ENCODE measurements around the gene MIA.
"Not testable (repeated sequence)": the region's sequence is repeated elsewhere in the genome, so short reads cannot be mapped to it uniquely, and the experiment has no call there.

MIA gene

DNA sequence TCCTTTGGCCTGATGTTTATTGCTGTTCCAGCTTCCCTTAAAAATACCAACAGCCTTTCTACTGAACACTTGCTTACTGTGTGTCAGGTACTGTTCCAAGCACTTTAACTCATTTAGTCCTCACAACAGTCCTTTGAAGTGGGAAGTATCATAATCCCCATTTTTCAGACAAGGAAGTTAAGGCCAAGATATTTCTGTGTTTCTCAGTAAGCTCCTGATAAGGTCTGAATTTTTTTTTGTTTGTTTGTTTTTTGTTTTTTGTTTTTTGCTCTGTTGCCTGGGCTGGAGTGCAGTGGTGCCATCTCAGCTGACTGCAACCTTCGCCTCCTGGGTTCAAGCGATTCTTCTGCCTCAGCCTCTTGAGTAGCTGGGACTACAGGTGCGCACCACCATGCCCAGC, 16.8 kb upstream of the MIA start:
- DNase-seq (ENCODE audit: low spot score), result no peak
- TF ChIP-seq, protein P1, sequence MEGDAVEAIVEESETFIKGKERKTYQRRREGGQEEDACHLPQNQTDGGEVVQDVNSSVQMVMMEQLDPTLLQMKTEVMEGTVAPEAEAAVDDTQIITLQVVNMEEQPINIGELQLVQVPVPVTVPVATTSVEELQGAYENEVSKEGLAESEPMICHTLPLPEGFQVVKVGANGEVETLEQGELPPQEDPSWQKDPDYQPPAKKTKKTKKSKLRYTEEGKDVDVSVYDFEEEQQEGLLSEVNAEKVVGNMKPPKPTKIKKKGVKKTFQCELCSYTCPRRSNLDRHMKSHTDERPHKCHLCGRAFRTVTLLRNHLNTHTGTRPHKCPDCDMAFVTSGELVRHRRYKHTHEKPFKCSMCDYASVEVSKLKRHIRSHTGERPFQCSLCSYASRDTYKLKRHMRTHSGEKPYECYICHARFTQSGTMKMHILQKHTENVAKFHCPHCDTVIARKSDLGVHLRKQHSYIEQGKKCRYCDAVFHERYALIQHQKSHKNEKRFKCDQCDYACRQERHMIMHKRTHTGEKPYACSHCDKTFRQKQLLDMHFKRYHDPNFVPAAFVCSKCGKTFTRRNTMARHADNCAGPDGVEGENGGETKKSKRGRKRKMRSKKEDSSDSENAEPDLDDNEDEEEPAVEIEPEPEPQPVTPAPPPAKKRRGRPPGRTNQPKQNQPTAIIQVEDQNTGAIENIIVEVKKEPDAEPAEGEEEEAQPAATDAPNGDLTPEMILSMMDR (IDR thresholded peaks at IDR 0.05; ENCODE audit: borderline replicate concordance, control extremely low read depth, extremely low read depth, insufficient read depth, missing control alignments), result no peak
- in situ Hi-C loops (cut with MboI; ENCODE audit: low sequenced_read_pairs, unreplicated experiment), result no loop called here

DNA sequence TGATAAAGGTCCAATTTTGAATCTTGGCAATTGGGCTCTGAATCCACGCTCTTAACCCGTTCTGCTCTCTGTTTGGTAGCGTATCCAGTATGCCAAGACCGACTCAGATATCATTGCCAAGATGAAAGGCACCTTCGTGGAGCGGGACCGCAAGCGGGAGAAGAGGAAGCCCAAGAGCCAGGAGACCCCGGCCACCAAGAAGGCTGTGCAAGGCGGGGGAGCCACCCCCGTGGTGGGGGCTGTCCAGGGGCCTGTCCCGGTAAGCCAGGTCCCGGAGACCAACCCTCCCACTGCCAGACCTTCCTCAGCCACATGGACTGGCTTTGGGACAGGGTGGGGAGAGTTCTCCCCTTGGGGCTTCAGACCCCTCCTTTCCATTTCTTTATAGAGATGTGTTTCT, 16.0 kb upstream of the MIA start:
- TF ChIP-seq, protein P1 (IDR thresholded peaks at IDR 0.05; ENCODE audit: borderline replicate concordance, control extremely low read depth, extremely low read depth, insufficient read depth, missing control alignments), result no peak
- in situ Hi-C loops (cut with MboI; ENCODE audit: low sequenced_read_pairs, unreplicated experiment), result no loop called here
- no peak for DNase-seq (ENCODE audit: low spot score)

DNA sequence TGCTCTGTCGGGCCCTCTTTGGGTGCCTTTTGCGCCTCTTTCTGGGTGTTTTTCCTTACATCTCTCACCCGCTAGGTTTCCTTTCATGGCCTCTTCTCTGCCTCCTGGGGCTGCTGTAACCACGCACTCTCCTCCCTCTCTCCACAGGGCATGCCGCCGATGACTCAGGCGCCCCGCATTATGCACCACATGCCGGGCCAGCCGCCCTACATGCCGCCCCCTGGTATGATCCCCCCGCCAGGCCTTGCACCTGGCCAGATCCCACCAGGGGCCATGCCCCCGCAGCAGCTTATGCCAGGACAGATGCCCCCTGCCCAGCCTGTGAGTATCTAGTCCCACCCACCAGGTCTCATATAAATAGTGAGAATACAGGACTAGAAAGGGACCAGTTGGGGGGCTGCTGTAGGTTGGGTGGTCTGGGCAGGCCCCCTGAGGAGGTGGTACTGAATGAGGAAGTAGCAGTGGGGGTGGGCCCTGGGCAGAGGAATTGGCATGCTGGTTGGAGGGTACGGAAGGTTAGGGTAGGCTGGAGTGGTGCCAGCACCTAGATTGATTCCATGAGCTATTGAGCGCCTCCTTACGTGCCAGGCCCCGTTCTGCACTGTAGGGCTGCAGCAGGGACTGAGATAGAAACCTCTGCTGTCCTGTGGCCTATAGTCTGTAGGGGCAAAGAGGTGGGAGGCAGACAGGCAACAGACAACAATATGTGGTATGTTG, 12.4 kb upstream of the MIA start:
- TF ChIP-seq, protein P1 (IDR thresholded peaks at IDR 0.05; ENCODE audit: borderline replicate concordance, control extremely low read depth, extremely low read depth, insufficient read depth, missing control alignments), result no peak
- DNase-seq (ENCODE audit: low spot score), result no peak
- in situ Hi-C loops (cut with MboI; ENCODE audit: low sequenced_read_pairs, unreplicated experiment), result no loop called here

DNA sequence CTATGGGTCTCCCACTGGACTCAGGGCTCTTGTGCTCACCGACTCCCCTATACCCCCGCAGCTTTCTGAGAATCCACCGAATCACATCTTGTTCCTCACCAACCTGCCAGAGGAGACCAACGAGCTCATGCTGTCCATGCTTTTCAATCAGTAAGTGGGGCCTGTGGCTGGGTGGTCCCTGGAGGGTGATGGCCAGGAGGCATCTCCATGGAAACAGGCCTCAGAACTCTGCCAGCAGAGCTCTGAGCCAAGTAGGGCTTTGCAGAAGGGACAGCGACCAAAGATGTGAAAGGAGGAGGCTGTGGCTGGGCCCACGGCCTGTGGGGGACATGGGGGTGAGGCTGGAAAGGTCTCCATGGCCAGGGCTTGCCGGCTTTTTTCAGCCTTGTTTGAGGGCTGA, 11.8 kb upstream of the MIA start:
- no peak for DNase-seq (ENCODE audit: low spot score)
- in situ Hi-C loops (cut with MboI; ENCODE audit: low sequenced_read_pairs, unreplicated experiment), result no loop called here
- TF ChIP-seq, protein P1 (IDR thresholded peaks at IDR 0.05; ENCODE audit: borderline replicate concordance, control extremely low read depth, extremely low read depth, insufficient read depth, missing control alignments), result no peak

DNA sequence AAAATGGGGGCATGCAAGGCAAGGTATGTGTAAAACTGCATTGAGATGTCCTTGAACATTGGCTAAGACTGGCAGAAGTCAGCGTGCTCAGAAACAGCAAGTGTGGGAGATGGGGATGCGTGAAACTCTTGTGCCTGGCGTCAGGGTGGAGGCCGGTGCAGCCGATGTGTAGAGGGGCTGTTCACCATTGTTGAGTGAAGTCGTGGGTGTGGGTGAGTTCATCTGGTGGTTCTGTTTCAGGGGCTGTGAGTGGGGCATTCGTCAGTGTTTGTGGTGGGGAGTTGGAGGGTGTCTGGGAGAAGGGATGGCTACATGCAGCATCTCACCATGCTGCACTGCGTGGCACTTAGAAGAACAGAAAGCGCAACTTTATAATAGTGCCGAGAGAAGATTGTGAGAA, 11.4 kb upstream of the MIA start:
- DNase-seq (ENCODE audit: low spot score), result no peak
- in situ Hi-C loops (cut with MboI; ENCODE audit: low sequenced_read_pairs, unreplicated experiment), result no loop called here
- TF ChIP-seq, protein P1 (IDR thresholded peaks at IDR 0.05; ENCODE audit: borderline replicate concordance, control extremely low read depth, extremely low read depth, insufficient read depth, missing control alignments), result no peak

DNA sequence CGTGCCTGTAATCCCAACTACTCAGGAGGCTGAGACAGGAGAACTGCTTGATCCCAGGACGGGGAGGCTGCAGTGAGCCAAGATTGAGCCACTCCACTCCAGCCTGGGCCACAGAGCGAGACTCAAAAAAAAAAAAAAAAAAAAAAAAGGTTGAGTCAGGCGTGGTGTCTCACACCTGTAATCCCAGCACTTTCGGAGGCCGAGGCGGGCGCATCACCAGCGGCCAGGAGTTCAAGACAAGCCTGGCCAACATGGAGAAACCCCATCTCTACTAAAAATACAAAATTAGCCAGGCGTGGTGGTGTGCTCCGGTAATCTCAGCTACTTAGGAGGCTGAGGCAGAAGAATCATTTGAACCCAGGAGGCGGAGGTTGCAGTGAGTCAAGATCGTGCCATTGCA, 8.9 kb upstream of the MIA start:
- in situ Hi-C loops (cut with MboI; ENCODE audit: low sequenced_read_pairs, unreplicated experiment), result not testable (repeated sequence)

DNA sequence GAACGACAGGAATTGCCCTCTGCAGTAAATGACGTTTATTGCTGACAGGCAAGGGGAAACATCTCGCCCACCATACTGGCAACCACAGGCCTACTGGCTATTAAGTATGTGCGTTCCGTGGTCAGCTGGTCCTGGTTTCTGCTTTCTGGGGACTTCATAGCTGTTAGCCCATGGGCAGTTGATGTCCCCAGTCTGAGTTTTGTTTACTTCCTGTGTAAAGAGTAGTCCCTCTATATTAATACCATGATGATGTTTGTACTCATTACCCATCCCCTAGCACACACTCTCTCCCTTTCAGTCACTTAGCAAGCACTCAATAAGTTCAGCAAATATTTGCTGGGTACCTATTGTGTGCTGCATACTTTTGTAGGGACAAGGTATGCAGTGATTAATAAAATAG, 6.5 kb upstream of the MIA start:
- DNase-seq (ENCODE audit: low spot score), result no peak
- in situ Hi-C loops (cut with MboI; ENCODE audit: low sequenced_read_pairs, unreplicated experiment), result no loop called here
- TF ChIP-seq, protein P1 (IDR thresholded peaks at IDR 0.05; ENCODE audit: borderline replicate concordance, control extremely low read depth, extremely low read depth, insufficient read depth, missing control alignments), result no peak

More for the DNA sequence above, 8.9 kb upstream of the MIA start:
- not testable (repeated sequence) for DNase-seq (ENCODE audit: low spot score)

DNA sequence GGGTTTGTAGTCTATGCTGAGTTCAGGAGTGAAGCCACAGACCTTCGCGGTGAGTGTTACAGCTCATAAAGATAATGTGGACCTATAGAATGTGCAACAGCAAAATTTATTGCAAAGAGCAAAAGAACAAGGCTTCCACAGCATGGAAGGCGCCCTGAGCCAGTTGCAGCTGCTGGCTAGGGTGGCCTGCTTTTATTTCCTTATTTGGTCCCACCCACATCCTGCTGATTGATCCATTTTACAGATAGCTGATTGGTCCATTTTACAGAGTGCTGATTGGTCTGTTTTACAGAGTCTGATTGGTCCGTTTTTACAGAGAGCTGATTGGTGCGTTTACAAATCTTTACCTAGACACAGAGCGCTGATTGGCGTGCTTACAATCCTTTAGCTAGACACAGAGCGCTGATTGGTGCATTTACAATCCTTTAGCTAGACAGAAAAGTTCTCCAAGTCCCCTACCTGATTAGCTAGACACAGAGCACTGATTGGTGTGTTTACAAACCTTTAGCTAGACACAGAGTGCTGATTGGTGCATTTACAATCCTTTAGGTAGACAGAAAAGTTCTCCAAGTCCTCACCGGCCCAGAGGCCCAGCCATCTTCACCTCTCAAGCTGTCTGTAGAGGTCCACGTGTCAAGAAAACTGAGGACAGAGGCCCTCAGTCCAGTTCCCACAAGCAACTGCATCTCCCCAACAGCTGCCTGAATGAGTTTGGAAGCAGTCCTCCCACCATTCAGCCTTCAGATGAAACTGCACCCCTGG, 4.0 kb upstream of the MIA start:
- DNase-seq (ENCODE audit: low spot score); in situ Hi-C loops (cut with MboI; ENCODE audit: low sequenced_read_pairs, unreplicated experiment): not testable (repeated sequence)

All from GM13976 (cell line).